SKM-1 (cell line): ENCODE measurements around the gene MSX1.

Source experiments
- DNase-seq: peaks from one replicate; lab custom pipeline; 2025; ENCODE audit not compliant: unreplicated experiment; lab: John Stamatoyannopoulos, UW

The MSX1 gene

DNA sequence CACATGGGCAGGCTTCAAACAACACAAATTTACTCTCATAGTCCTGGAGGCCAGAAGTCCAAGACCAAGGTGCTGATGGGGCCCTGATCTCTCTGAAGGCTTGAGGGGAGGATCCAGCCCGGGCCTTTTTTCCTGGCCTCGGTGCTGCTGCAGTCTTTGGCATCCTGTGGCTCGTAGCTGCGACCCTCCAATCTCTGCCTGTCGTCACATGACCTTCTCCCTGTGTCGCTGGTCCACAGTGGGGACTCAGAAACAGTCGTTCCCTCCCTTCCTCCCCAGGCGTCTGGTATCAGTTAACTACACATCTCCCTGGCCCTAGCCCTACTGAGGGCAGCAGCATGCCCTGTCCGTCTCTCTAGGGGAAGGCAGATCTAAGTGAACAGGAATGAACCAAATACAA is 19.1 kb upstream of the MSX1 start:
- no peak for DNase-seq

DNA sequence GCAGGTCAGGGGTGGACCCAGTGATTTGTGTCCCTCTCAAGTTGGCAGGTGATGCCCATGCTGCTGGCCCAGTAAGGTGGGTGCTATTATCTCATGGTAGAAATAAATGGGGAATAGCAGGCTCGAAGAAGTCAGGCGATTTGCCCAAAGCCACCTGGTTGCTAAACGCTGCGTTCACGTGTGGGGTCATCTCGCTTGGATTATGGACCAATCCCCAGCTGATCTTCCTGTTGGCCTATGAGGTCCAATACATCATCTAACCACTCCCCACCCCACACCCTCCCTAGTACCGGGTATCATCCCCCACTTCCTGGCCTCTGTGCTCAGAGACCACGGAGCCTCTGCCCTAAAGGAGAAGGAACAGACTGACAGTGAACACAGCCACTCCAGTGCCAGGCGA is 18.3 kb upstream of the MSX1 start:
- DNase-seq: no peak

DNA sequence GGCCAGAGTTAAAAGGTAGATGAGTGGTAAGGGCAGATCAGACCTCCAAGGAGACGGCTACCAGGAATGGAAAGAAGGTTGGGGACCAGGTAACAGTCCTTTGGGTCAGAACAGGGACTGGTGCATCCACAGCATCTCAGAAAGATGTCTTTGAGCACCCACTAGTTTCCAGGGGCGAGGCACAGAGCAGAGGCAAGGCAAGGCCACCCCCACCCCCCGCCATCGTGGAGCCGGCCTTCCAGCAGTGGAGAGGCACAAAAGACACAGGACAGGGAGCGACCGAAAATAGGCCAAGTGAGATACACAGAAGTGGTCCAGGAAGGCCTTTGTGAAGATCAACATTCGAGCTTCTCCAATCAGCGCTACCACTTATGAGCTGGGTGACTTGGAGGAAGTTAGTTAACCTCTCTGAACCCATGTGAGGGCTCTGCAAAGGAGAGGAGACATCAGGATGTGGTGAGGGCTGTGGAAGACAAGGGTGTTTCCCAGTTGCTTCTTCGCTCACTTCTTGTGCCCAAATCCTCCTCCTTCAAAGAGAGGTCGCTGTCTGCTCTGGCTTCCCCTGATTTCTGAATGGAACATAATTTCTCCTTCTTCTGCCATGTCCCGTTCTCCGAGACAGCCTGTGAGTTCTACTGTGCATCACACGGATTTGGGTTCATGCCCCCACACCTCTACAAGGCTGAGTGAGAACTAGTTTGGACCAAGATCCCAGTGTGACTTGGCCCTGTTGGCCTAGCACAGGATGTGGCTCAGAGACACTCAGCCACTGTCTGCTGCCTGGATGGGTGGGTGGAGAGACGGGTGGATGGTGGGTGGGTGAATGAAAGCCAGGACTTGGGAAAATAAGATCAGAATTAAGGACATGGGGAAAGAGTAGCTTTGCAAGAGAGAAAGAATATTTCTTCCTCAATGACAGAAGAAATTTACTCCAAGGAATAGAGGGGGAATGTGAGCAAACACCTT is 16.7 kb upstream of the MSX1 start:
- no peak for DNase-seq

GRCh38 chr4:4843635-4844291 is 15.7 kb upstream of the MSX1 start:
- DNase-seq: no peak

- no peak for DNase-seq
Observed at GRCh38 chr4:4845027-4845426, 14.4 kb upstream of the MSX1 start.

GRCh38 chr4:4847011-4847410 is 12.5 kb upstream of the MSX1 start:
- no peak for DNase-seq

- no peak for DNase-seq
Observed at GRCh38 chr4:4848540-4848939, 10.9 kb upstream of the MSX1 start.

DNA sequence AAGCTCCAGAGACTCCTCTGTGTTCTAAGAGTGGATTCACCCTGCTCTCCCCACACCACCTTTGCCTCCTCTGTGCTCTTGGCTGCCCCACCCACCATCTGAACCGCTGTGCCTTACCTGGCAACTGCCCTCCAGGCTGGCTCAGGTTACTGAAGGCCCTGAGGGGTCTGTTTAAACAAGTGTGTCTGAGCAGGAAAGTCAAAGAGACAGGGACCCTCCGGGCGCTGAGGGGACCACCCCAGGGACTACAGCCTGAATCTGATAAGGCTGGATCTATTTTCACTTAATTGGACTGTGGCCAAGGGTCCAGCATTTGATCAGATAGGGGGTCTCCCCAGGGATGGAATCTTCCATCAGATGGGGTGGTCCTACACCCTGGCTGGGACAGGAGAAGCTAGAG is 10.4 kb upstream of the MSX1 start:
- no peak for DNase-seq

GRCh38 chr4:4849524-4850193 is 9.8 kb upstream of the MSX1 start:
- no peak for DNase-seq

- DNase-seq: no peak
Observed at GRCh38 chr4:4851081-4851480, 8.4 kb upstream of the MSX1 start.

GRCh38 chr4:4851906-4852305 is 7.6 kb upstream of the MSX1 start:
- no peak for DNase-seq

DNA sequence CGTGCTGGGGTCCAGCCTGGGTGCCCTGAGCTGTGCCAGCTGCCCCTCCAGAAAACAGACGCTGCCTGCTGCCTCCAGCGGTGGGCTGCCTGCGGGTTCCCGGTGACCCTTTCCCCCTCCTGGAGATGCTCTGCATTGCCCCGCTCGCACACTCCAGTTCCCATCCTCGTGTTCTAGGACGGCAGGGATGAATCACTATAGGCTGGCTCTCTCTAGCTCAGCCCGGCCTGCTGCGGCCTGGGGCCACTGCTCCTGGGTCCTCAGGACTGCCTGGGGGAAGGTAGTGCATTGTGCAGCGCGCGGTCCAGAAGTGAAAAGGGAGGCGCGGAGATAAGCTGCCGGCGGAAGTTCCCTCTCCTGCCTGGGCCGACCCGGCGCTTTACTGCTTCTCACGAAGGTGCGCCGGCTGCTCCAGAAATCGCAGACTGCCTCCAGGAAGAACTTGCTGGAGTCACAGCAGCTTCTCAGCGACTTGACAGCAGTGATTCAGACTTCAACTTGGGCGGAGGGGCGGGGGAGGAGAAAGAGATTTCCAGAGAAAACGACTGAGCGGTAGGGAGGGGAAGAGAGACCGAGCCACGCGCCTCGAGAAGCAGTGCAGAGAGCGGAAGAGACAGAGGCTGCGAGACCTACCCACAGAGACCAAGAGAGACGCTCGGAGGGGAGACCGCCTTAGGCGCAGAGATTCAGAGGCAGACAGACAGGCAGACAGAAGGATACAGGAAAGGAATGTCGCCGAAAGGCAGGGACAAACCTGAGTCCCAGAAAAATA is 6.7 kb upstream of the MSX1 start:
- no peak for DNase-seq

- no peak for DNase-seq
Observed at GRCh38 chr4:4853371-4853823, 6.1 kb upstream of the MSX1 start.

DNA sequence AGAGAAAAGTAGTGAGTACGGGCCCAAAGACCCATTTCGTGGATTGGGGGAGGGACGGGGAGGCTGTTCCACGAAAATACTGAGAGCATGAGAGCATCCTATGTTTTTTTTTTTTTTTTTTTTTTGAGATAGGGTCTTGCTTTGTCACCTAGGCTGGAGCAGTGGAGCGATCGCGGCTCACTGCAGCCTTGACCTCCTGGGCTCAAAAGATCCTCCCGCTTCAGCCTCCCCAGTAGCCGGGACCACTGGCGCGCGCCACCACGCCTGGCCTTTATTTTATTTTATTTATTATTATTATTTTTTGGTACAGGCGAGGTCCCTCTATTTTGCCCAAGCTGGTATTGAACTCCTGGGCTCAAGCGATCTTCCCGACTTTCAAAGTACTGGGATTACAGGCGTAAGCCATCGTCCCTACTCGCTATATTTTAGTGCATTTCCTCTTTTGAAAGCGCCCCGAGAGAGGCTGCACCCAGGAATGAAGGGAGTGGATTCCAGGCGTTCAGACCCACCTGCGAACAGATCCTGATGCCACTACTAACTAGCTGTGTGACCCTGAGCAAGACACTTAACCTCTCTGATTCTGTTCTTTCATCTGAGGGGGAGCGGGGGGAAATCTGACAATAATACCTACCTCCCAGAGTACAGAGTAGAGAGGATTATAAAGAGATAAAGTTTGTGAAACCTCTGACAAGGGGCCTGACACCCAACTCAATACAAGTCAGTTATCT is 5.4 kb upstream of the MSX1 start:
- DNase-seq: no peak

DNA sequence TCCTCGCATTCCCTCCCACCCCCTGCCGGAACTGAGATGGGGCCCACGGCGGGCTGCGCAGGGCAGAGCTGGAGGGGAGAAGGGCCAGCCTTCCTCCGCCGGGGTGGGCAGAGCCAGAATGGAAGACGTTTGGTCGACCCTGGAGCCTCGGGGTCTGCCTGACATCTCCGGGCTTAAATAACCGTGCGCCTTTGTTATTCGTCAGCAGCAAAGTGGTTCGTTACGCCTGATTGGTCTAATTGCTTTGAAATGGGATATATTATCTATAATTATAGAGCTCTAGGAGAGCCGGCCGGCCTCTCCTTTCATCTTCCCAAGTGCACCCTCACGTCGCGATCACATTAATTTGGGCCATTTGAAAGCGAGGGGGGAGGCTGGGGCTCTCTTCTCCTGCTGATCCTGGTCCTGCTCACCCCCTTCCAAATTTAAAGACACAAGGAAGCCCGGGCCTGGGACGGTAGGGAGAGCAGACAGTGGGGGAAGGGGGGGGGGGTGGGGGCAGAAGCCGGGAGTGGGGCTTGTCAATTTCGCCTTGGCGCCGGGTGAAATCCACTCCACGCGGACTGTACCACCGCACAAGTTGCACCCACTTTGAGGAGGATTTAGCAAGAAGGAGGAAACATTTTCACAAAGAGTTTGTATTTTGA is 4.7 kb upstream of the MSX1 start:
- DNase-seq: no peak

GRCh38 chr4:4855301-4856070 is 4.0 kb upstream of the MSX1 start:
- DNase-seq: no peak

- DNase-seq: no peak
Observed at GRCh38 chr4:4856071-4857000, 3.1 kb upstream of the MSX1 start.
